Activated CD8-positive, alpha-beta memory T cell treated with anti-CD3 and anti-CD28 coated beads, Interleukin-2, amount 50 U/mL, for 4 hours (primary cell): ENCODE results near the gene PPP3CA.
"Not testable (repeated sequence)": the region's sequence is repeated elsewhere in the genome, so short reads cannot be mapped to it uniquely, and the experiment has no call there.

Experiments
- DNase-seq: peaks from one replicate; pipeline ENCODE4 v3.0.0-alpha.2; 2020

The PPP3CA gene

GRCh38 chr4:101131058-101131457 lies 216.3 kb downstream of the PPP3CA start:
- DNase-seq: not testable (repeated sequence)

GRCh38 chr4:101128898-101129297 lies 218.4 kb downstream of the PPP3CA start:
- not testable (repeated sequence) for DNase-seq

- DNase-seq: no peak
Observed at GRCh38 chr4:101128473-101128872, 218.9 kb downstream of the PPP3CA start.

GRCh38 chr4:101127176-101127790 lies 220.0 kb downstream of the PPP3CA start:
- no peak for DNase-seq

GRCh38 chr4:101126059-101126458 lies 221.3 kb downstream of the PPP3CA start:
- DNase-seq: no peak

- no peak for DNase-seq
Observed at GRCh38 chr4:101125045-101125942, 222.0 kb downstream of the PPP3CA start.

GRCh38 chr4:101123231-101123630 lies 224.1 kb downstream of the PPP3CA start:
- no peak for DNase-seq

GRCh38 chr4:101122019-101122418 lies 225.3 kb downstream of the PPP3CA start:
- DNase-seq: no peak

- DNase-seq: no peak
Observed at GRCh38 chr4:101119141-101119540, 228.2 kb downstream of the PPP3CA start.

GRCh38 chr4:101118617-101119016 lies 228.7 kb downstream of the PPP3CA start:
- no peak for DNase-seq

GRCh38 chr4:101115887-101116286 lies 231.4 kb downstream of the PPP3CA start:
- no peak for DNase-seq

GRCh38 chr4:101114936-101115372 lies 232.4 kb downstream of the PPP3CA start:
- no peak for DNase-seq

GRCh38 chr4:101104312-101105052 lies 242.8 kb downstream of the PPP3CA start:
- no peak for DNase-seq

- DNase-seq: no peak
Observed at GRCh38 chr4:101103381-101104142, 243.8 kb downstream of the PPP3CA start.

- DNase-seq: no peak
Observed at GRCh38 chr4:101102114-101102742, 245.1 kb downstream of the PPP3CA start.

- DNase-seq: no peak
Observed at GRCh38 chr4:101101072-101101471, 246.3 kb downstream of the PPP3CA start.

GRCh38 chr4:101098666-101099400 lies 248.5 kb downstream of the PPP3CA start:
- DNase-seq: no peak

GRCh38 chr4:101092609-101093008 lies 254.7 kb downstream of the PPP3CA start:
- DNase-seq: not testable (repeated sequence)

- no peak for DNase-seq
Observed at GRCh38 chr4:101089168-101089567, 258.2 kb downstream of the PPP3CA start.

- DNase-seq: no peak
Observed at GRCh38 chr4:101086801-101087586, 260.3 kb downstream of the PPP3CA start.

GRCh38 chr4:101083131-101083530 lies 264.2 kb downstream of the PPP3CA start:
- no peak for DNase-seq
